Ovary (tissue), 3 donors: ENCODE data around the gene MMP24OS.
"Not testable (repeated sequence)": the region's sequence is repeated elsewhere in the genome, so short reads cannot be mapped to it uniquely, and the experiment has no call there.

ENCODE experiments used
- EP300 ChIP-seq: sonication (generic); formaldehyde crosslinking; IDR thresholded peaks from one replicate; pipeline ENCODE4 v1.6.1; 2017; ENCODE audit warnings: antibody characterized with exemption
- POLR2A ChIP-seq: fragments of 450-650 bp; IDR thresholded peaks from one replicate; pipeline ENCODE4 v1.6.1; 2017; ENCODE audit warnings: antibody characterized with exemption, mild to moderate bottlenecking, moderate library complexity
- TF ChIP-seq, protein P1 (sequence below), 3 donors: fragments of 450-650 bp in 2 of 3; fragments of 200-600 bp in 1 of 3; IDR thresholded peaks; one replicate each; pipeline versions ENCODE4 v1.5.1 to v1.8.0; 2016 to 2022; ENCODE audit warnings: antibody characterized with exemption in 3 of 3, mild to moderate bottlenecking in 1 of 3
- donor health status: DM: no; HTN: no; CAD: no.

DNA sequence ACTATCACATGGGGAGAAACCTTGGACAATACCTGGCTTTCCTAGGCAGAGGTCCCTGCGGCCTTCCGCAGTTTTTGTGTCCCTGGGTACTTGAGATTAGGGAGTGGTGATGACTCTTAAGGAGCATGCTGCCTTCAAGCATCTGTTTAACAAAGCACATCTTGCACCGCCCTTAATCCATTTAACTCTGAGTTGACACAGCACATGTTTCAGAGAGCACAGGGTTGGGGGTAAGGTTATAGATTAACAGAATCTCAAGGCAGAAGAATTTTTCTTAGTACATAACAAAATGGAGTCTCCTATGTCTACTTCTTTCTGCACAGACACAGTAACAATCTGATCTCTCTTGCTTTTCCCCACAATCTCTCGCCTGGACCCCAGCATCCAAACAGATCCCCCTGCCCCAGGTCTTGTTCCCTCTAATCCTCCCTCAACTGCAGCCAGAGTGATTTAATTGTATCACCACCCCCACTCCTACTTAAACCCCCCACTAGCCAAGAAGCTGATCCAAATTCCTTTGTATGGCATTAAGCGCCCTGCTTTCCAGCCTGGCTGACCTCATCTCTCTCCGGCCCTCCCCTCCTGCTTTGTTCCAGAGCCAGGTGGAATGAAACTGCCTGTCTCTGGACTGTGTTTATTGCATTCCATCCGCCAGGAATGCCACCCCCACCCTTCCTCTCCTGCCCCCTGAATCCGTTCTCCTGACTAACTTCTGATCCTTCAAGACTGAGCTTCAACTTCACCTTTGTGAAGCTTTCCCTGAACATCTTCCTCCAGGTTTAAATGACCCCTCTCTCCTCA, 15.0 kb downstream of the MMP24OS start:
- TF ChIP-seq, protein P1, sequence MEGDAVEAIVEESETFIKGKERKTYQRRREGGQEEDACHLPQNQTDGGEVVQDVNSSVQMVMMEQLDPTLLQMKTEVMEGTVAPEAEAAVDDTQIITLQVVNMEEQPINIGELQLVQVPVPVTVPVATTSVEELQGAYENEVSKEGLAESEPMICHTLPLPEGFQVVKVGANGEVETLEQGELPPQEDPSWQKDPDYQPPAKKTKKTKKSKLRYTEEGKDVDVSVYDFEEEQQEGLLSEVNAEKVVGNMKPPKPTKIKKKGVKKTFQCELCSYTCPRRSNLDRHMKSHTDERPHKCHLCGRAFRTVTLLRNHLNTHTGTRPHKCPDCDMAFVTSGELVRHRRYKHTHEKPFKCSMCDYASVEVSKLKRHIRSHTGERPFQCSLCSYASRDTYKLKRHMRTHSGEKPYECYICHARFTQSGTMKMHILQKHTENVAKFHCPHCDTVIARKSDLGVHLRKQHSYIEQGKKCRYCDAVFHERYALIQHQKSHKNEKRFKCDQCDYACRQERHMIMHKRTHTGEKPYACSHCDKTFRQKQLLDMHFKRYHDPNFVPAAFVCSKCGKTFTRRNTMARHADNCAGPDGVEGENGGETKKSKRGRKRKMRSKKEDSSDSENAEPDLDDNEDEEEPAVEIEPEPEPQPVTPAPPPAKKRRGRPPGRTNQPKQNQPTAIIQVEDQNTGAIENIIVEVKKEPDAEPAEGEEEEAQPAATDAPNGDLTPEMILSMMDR (IDR thresholded peaks at IDR 0.05) = not testable (repeated sequence)
- TF ChIP-seq POLR2A, EP300: not testable (repeated sequence)
